GM12878 (cell line): ENCODE results near the gene CLSTN2. TPM values are rescaled to one million over a fixed set of nuclear protein-coding genes. Genes with fewer than 3 reads are reported as not detected.

Experiments
- ATAC-seq: fragments of 200-7000 bp; cut with Tn5 transposase; 3 replicates; pipeline ENCODE4 v1.9.1; 2020; ENCODE audit warnings: mild to moderate bottlenecking, moderate library complexity
- BruUV-seq: library from RNA; stranded (reverse); fragments of 400-500 nt; replicated peaks from 2 replicates; lab custom pipeline; 2021; lab: Mats Ljungman, UMichigan
- CTCF ChIA-PET: fragments of 300-600 bp; sonication (Branson Sonifier 250); formaldehyde crosslinking; extraction: SDS; loops from one replicate; lab custom pipeline; 2021; ENCODE audit warnings: inconsistent platforms; lab: Yijun Ruan, JAX
- POLR2A ChIA-PET: fragments of 350-600 bp; formaldehyde crosslinking; extraction: SDS; loops from one replicate; lab custom pipeline; 2021; ENCODE audit warnings: inconsistent platforms; lab: Charles Lee
- RAD21 ChIA-PET: fragments of 300-600 bp; sonication (Branson Sonifier 250); formaldehyde crosslinking; loops from one replicate; lab custom pipeline; 2023; ENCODE audit warnings: antibody characterized with exemption; ENCODE audit not compliant: unreplicated experiment; lab: Charles Lee
- SMC1A ChIA-PET: fragments of 300-600 bp; sonication (Branson Sonifier 250); formaldehyde crosslinking; loops from one replicate; lab custom pipeline; 2023; ENCODE audit not compliant: unreplicated experiment, uncharacterized antibody; lab: Charles Lee
- DNase-seq: peaks from one replicate; pipeline ENCODE4 v3.0.0-alpha.2; 2011; ENCODE audit warnings: low read depth, low spot score
- FAIRE-seq: peaks from 3 replicates; lab custom pipeline; 2011; peaks lifted over from hg19 to GRCh38; lab: Jason Lieb, UNC
- H2AFZ ChIP-seq: 2 replicates; pipeline ENCODE4 v1.6.0; 2011; ENCODE audit warnings: low read depth, low read length, control low read depth; ENCODE audit not compliant: control insufficient read depth
- H3K27ac ChIP-seq: 2 replicates; pipeline ENCODE4 v1.5.1; 2011; ENCODE audit warnings: control low read depth; ENCODE audit not compliant: control insufficient read depth, insufficient read depth
- H3K27me3 ChIP-seq, 2 experiments: replicated peaks in 1 of 2; 2 replicates each; pipeline versions ENCODE4 v1.6.0 to v1.6.1; 2011; ENCODE audit warnings: low read length in 1 of 2; ENCODE audit not compliant: control insufficient read depth in 2 of 2, insufficient read depth in 2 of 2
- H3K36me3 ChIP-seq, 2 experiments: 2 replicates each; pipeline ENCODE4 v1.5.1; 2011; ENCODE audit warnings: low read length in 1 of 2; ENCODE audit not compliant: control insufficient read depth in 2 of 2, insufficient read depth in 2 of 2
- H3K4me1 ChIP-seq: 2 replicates; pipeline ENCODE4 v1.6.1; 2011; ENCODE audit warnings: mild to moderate bottlenecking, low read length, moderate library complexity, mixed read lengths; ENCODE audit not compliant: control insufficient read depth, insufficient read depth
- H3K4me2 ChIP-seq: 2 replicates; pipeline ENCODE4 v1.6.0; 2011; ENCODE audit warnings: control low read depth; ENCODE audit not compliant: control insufficient read depth, insufficient read depth
- H3K4me3 ChIP-seq: fragments of 200-600 bp; sonication (generic); 2 replicates; pipeline ENCODE4 v1.5.1; 2016
- H3K79me2 ChIP-seq: 2 replicates; pipeline ENCODE4 v1.6.0; 2011; ENCODE audit warnings: low read length; ENCODE audit not compliant: control insufficient read depth, insufficient read depth
- H3K9ac ChIP-seq: 2 replicates; pipeline ENCODE4 v1.8.0; 2011; ENCODE audit warnings: low read length, control low read depth, mixed read lengths; ENCODE audit not compliant: control insufficient read depth, insufficient read depth
- H3K9me3 ChIP-seq: replicated peaks from 3 replicates; pipeline ENCODE4 v1.5.1; 2011; ENCODE audit warnings: mild to moderate bottlenecking, low read length; ENCODE audit not compliant: control insufficient read depth, insufficient read depth
- H4K20me1 ChIP-seq: 2 replicates; pipeline ENCODE4 v1.6.0; 2011; ENCODE audit not compliant: control insufficient read depth, insufficient read depth
- CREB1 ChIP-seq: IDR thresholded peaks from 2 replicates; pipeline ENCODE4 v1.6.1; 2012; ENCODE audit warnings: low read depth, mild to moderate bottlenecking, inconsistent platforms
- HDAC6 ChIP-seq: fragments of 200-600 bp; sonication (generic); IDR thresholded peaks from one replicate; pipeline ENCODE4 v1.8.0; 2017; ENCODE audit warnings: antibody characterized with exemption; ENCODE audit not compliant: unreplicated experiment
- IRF3 ChIP-seq: fragments of 450-650 bp; IDR thresholded peaks from 2 replicates; pipeline ENCODE4 v1.6.1; 2014; ENCODE audit warnings: mild to moderate bottlenecking
- TARDBP ChIP-seq: IDR thresholded peaks from 2 replicates; pipeline ENCODE4 v1.6.1; 2016; ENCODE audit warnings: borderline replicate concordance
- ZBTB11 ChIP-seq: fragments of 450-650 bp; formaldehyde crosslinking; IDR thresholded peaks from 2 replicates; pipeline ENCODE4 v1.5.0; 2022; ENCODE audit warnings: mild to moderate bottlenecking, missing genetic modification characterization
- ZNF217 ChIP-seq: fragments of 450-650 bp; IDR thresholded peaks from 2 replicates; pipeline ENCODE4 v1.6.1; 2017; ENCODE audit warnings: antibody characterized with exemption, mild to moderate bottlenecking
- WGBS: methylation state at CpG from one replicate; pipeline ENCODE4 v1.1.6; 2016; ENCODE audit warnings: low lambda C conversion rate; ENCODE audit not compliant: insufficient replicate concordance, insufficient coverage; ENCODE audit errors: missing lambda C conversion rate; 5-methylcytosine and 5-hydroxymethylcytosine counted together
- in situ Hi-C: fragments of 300-500 bp; cut with MboI; formaldehyde crosslinking; loops from 9 replicates; pipeline ENCODE4 v1.14.3; 2018; ENCODE audit warnings: mixed read lengths
- intact Hi-C: fragments of 100-400 bp; cut with micrococcal nuclease; formaldehyde crosslinking; loops from one replicate; pipeline ENCODE4 v1.14.2; 2022; ENCODE audit not compliant: unreplicated experiment
- polyA plus RNA-seq, 11 experiments: library from polyadenylated mRNA; depleted of rRNA in 4 of 11; unstranded in 6 of 11; stranded (reverse) in 5 of 11; fragments of >200 nt; fragmentation: Nextera tagmentation in 4 of 11; fragmentation: Illumina TruSeq in 1 of 11; extraction: Ambion mirVana in 4 of 11; extraction: Trizol in 1 of 11; gene quantifications; 1 replicate in 1 of 11; 2 replicates in 10 of 11; pipeline versions ENCODE4 v1.2.1 to v1.2.3, GENCODE V29; 2011 to 2016; ENCODE audit warnings: inconsistent platforms in 2 of 11, missing spikeins in 2 of 11, low read depth in 1 of 11
- total RNA-seq, 4 experiments: library from RNA; depleted of rRNA in 3 of 4; stranded (reverse); fragments of >200 nt in 3 of 4; fragmentation: Illumina TruSeq in 1 of 4; extraction: Trizol in 1 of 4; gene quantifications; 2 replicates each; pipeline versions ENCODE4 v1.2.1 to v1.2.3, GENCODE V29; 2013 to 2021

The CLSTN2 gene
- total and polyA plus RNA-seq, 10 of the 15 experiments (the other 5 are each of a cell fraction or from before 2014, with no cell fraction given), result under 0.01 to 0.10 (median under 0.01) TPM; not detected in 5

- 0% methylated on average over 2 of the region's 2 CpGs for WGBS
- ChIA-PET SMC1A (no interaction called here), POLR2A (no interaction called here), CTCF (no interaction called here), RAD21 (no interaction called here)
- in situ Hi-C loops, result no loop called here
- Histone ChIP-seq H3K4me3 (no peak overlapping the region), H3K9ac (no peak overlapping the region), H3K36me3 (no peaks in the 10 kb centered on the region), H2AFZ (no peak overlapping the region), H3K27ac (no peak overlapping the region), H3K27me3 (no peaks in the 10 kb centered on the region; a peak in 1 of 4 replicates), H3K9me3 (no peaks in the 10 kb centered on the region), H3K4me2 (no peak overlapping the region), H4K20me1 (no peaks in the 10 kb centered on the region), H3K79me2 (no peaks in the 10 kb centered on the region), H3K4me1 (no peaks in the 10 kb centered on the region)
- TF ChIP-seq TARDBP (no peak), HDAC6 (no peak), CREB1 (no peak), ZBTB11 (CRISPR knock-in tag) (no peak), ZNF217 (no peak), IRF3 (no peak)
- FAIRE-seq, result no peak
- no peak for ATAC-seq
- no TSS peak for BruUV-seq
- no peak for DNase-seq
- intact Hi-C loops, result no loop called here
These were observed 507.6 kb downstream of the CLSTN2 start for GRCh38 chr3:140442621-140443020.
